Fibroblast of peridontal ligament (primary cell): ENCODE measurements around the gene ANKFN1.

Experiments
- DNase-seq: peaks from one replicate; pipeline ENCODE4 v3.0.0-alpha.2; 2010; ENCODE audit errors: extremely low read depth

Gene ANKFN1

GRCh38 chr17:56290101-56290801 lies 137.0 kb downstream of the ANKFN1 start:
- peak; percentile 26 for DNase-seq

- DNase-seq: no peak
These were observed 137.5 kb downstream of the ANKFN1 start for GRCh38 chr17:56290802-56291118.

- DNase-seq: peak; percentile 26
These were observed 138.0 kb downstream of the ANKFN1 start for GRCh38 chr17:56291226-56291805.

- peak; percentile 77 for DNase-seq
These were observed 138.7 kb downstream of the ANKFN1 start for GRCh38 chr17:56292010-56292409.

GRCh38 chr17:56292578-56292977 lies 139.3 kb downstream of the ANKFN1 start:
- DNase-seq: no peak

GRCh38 chr17:56297184-56297583 lies 143.9 kb downstream of the ANKFN1 start:
- DNase-seq: peak; percentile 64

- no peak for DNase-seq
These were observed 145.6 kb downstream of the ANKFN1 start for GRCh38 chr17:56298846-56299245.

GRCh38 chr17:56300144-56300543 lies 146.9 kb downstream of the ANKFN1 start:
- DNase-seq: peak; percentile 69

- DNase-seq: no peak
These were observed 151.7 kb downstream of the ANKFN1 start for GRCh38 chr17:56305007-56305406.

- DNase-seq: no peak
These were observed 156.6 kb downstream of the ANKFN1 start for GRCh38 chr17:56309897-56310296.

GRCh38 chr17:56310782-56311181 lies 157.5 kb downstream of the ANKFN1 start:
- no peak for DNase-seq

GRCh38 chr17:56313201-56313600 lies 159.9 kb downstream of the ANKFN1 start:
- DNase-seq: no peak

- DNase-seq: no peak
These were observed 160.8 kb downstream of the ANKFN1 start for GRCh38 chr17:56314026-56314425.

- DNase-seq: no peak
These were observed 161.8 kb downstream of the ANKFN1 start for GRCh38 chr17:56314984-56315602.

GRCh38 chr17:56316604-56317003 lies 163.3 kb downstream of the ANKFN1 start:
- DNase-seq: no peak

GRCh38 chr17:56317351-56318208 lies 164.3 kb downstream of the ANKFN1 start:
- DNase-seq: no peak

GRCh38 chr17:56319531-56319930 lies 166.3 kb downstream of the ANKFN1 start:
- peak; percentile 73 for DNase-seq

GRCh38 chr17:56320443-56320842 lies 167.2 kb downstream of the ANKFN1 start:
- no peak for DNase-seq

GRCh38 chr17:56322991-56323390 lies 169.7 kb downstream of the ANKFN1 start:
- DNase-seq: no peak

GRCh38 chr17:56324676-56325075 lies 171.4 kb downstream of the ANKFN1 start:
- DNase-seq: no peak

GRCh38 chr17:56325313-56326000 lies 172.2 kb downstream of the ANKFN1 start:
- DNase-seq: no peak

- no peak for DNase-seq
These were observed 172.7 kb downstream of the ANKFN1 start for GRCh38 chr17:56326001-56326359.
